ENCODE measurements around the gene COX4I2. TPM values are rescaled to one million over a fixed set of nuclear protein-coding genes. Genes with fewer than 3 reads are reported as not detected.

Gene COX4I2
- total and polyA plus RNA-seq, 2 donors (not counting 1 experiment from before 2014, with no cell fraction given), result not detected

DNA sequence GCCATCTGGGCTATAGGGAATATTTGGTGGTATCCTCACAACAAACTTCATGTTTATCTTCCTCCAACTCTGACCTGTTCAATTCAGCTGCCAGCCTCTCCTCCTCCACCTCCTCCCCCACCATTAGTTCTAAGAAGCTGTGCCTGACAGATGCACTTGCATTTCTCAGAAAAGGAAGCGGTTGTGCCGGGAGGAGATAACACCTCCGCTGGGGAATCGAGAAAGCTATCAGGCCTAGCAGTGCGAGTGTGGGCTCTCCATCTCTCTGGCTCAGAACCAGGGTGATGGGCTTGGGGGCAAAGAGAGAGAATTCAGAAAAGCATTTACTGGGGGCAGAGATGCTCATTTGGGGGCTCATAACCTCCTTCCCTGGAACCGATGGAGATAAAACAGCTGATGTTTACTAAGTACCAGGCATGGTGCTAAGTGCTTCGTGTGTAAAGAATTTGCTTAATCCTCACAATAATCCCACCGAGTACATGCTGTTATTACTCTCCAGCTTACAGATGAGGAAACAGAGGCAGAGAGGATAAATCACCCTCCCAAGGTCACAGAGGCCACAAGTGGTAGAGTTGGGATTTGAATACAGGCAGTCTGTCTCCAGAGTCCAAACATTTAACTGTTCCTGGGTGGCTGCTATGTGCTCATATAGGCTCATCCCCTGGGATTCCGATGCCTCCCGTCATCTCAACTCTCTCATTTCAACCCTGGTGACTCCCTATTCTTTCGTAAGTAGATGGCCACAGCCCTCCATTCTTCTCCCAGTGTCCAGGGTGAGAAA lies 38.3 kb downstream of the COX4I2 start:
- intact Hi-C loops (cut with micrococcal nuclease), result loop anchor here (1.0 kb wide), 2 partner anchors 9 to 47 kb away; no protein-coding TSS in a partner anchor
- H3K27me3 ChIP-seq (replicated peaks in 1 of 4; ENCODE audit: control extremely low read depth in 1 of 4, control insufficient read depth in 3 of 4, insufficient read depth in 4 of 4, low read length in 3 of 4), result no peaks in the 10 kb centered on the region
- H3K27ac ChIP-seq (ENCODE audit: low read length in 2 of 2), result peak overlapping the region; percentile 64 to 92
- H3K79me2 ChIP-seq (ENCODE audit: control insufficient read depth, insufficient read depth, low read length), result peaks cover 59% of the 10 kb centered on the region
- ChIA-PET CTCF (interaction anchor here (0.8 to 5.1 kb wide), 5 partner anchors 8 to 47 kb away, joined by 3 to 35 read pairs (median 6); partner anchors contain the start of gene BCL2L1), POLR2A (interaction anchor here (2.0 to 2.5 kb wide), 2 partner anchors 9 to 48 kb away, joined by 8 to 13 read pairs; no protein-coding TSS in a partner anchor)
- H3K27ac Mint-ChIP-seq, result peak overlapping the region; percentile 93
- H3K4me1 ChIP-seq (ENCODE audit: control insufficient read depth in 2 of 2, insufficient read depth in 2 of 2, low read length in 2 of 2), result peaks cover 26 to 34% of the 10 kb centered on the region in 2 donors
- peak overlapping the region; percentile 97 for H3K4me2 ChIP-seq (replicated peaks; ENCODE audit: low read depth, low read length, poor library complexity, severe bottlenecking)
- H3K27me3 Mint-ChIP-seq, result no peaks in the 10 kb centered on the region
- TF ChIP-seq, protein P1, sequence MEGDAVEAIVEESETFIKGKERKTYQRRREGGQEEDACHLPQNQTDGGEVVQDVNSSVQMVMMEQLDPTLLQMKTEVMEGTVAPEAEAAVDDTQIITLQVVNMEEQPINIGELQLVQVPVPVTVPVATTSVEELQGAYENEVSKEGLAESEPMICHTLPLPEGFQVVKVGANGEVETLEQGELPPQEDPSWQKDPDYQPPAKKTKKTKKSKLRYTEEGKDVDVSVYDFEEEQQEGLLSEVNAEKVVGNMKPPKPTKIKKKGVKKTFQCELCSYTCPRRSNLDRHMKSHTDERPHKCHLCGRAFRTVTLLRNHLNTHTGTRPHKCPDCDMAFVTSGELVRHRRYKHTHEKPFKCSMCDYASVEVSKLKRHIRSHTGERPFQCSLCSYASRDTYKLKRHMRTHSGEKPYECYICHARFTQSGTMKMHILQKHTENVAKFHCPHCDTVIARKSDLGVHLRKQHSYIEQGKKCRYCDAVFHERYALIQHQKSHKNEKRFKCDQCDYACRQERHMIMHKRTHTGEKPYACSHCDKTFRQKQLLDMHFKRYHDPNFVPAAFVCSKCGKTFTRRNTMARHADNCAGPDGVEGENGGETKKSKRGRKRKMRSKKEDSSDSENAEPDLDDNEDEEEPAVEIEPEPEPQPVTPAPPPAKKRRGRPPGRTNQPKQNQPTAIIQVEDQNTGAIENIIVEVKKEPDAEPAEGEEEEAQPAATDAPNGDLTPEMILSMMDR (IDR thresholded peaks at IDR 0.05), result no peak
- no peak for TF ChIP-seq EZH2 (IDR thresholded peaks at IDR 0.05; ENCODE audit: borderline replicate concordance, insufficient read depth, low read depth, low read length, poor library complexity, severe bottlenecking)
- H4K20me1 ChIP-seq (ENCODE audit: control insufficient read depth, insufficient read depth, low read length, poor library complexity, severe bottlenecking), result no peaks in the 10 kb centered on the region
- peak overlapping the region; percentile 70 for H2AFZ ChIP-seq (ENCODE audit: insufficient read depth, low read depth, low read length, poor library complexity, severe bottlenecking)
- H3K4me3 Mint-ChIP-seq, result peak overlapping the region; percentile 92
- H3K9me3 ChIP-seq (ENCODE audit: control extremely low read depth in 1 of 3, control insufficient read depth in 2 of 3, insufficient read depth in 1 of 3, low read length in 2 of 3), result no peaks in the 10 kb centered on the region
- H3K4me3 ChIP-seq (ENCODE audit: control extremely low read depth in 1 of 5, extremely low read depth in 1 of 5, insufficient read depth in 1 of 5, low read depth in 2 of 5, low read length in 4 of 5), result peak overlapping the region; percentile 52 to 90 (median 81)
- ATAC-seq (ENCODE audit: low read depth), result peak; percentile 34
- H3K36me3 ChIP-seq (replicated peaks in 1 of 2; ENCODE audit: control extremely low read depth in 1 of 2, control insufficient read depth in 1 of 2, extremely low read depth in 1 of 2, insufficient read depth in 2 of 2, low read length in 1 of 2), result peaks cover 0 to 25% of the 10 kb centered on the region in 2 experiments
- no peaks in the 10 kb centered on the region for H3K9me3 Mint-ChIP-seq (ENCODE audit: insufficient read depth)
- peak overlapping the region; percentile 87 for H3K9ac ChIP-seq (ENCODE audit: low read length)
- peaks cover 48% of the 10 kb centered on the region for H3K4me1 Mint-ChIP-seq
- DNase-seq, result peak; percentile 43
- WGBS (ENCODE audit: insufficient coverage), result 35% methylated on average over 8 of the region's 11 CpGs

DNA sequence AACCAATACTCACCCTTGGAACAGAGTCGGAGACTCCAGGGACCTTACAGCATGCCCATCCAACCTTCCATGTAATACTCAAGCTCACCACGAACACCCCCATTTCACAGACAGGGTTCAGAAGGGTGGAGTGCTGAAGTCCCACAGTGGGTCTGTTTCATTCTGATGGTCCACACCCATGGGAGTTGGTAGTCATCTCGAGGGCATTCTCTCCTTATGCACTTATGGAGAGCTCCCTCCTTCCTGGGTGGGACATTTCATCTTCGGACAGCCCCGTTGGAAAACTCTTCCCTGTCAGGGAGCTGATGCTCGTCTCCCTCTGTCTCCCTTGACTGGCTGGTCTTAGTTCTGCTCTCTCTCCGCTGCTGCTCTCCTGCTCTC lies 38.9 kb downstream of the COX4I2 start:
- H3K4me3 ChIP-seq (ENCODE audit: control extremely low read depth in 1 of 5, extremely low read depth in 1 of 5, insufficient read depth in 1 of 5, low read depth in 2 of 5, low read length in 4 of 5), result no peak overlapping the region
- intact Hi-C loops (cut with micrococcal nuclease), result no loop called here
- H3K9me3 Mint-ChIP-seq (ENCODE audit: insufficient read depth), result no peaks in the 10 kb centered on the region
- no peak for ATAC-seq (ENCODE audit: low read depth)
- peak overlapping the region; percentile 93 for H3K27ac Mint-ChIP-seq
- H3K4me1 ChIP-seq (ENCODE audit: control insufficient read depth in 2 of 2, insufficient read depth in 2 of 2, low read length in 2 of 2), result peaks cover 26 to 34% of the 10 kb centered on the region in 2 donors
- no peaks in the 10 kb centered on the region for H3K9me3 ChIP-seq (ENCODE audit: control extremely low read depth in 1 of 3, control insufficient read depth in 2 of 3, insufficient read depth in 1 of 3, low read length in 2 of 3)
- ChIA-PET CTCF (interaction anchor here (0.8 to 5.1 kb wide), 4 partner anchors 9 to 47 kb away, joined by 3 to 35 read pairs (median 14); partner anchors contain the start of gene BCL2L1), POLR2A (interaction anchor here (0.7 to 2.5 kb wide), 2 partner anchors 8 to 46 kb away, joined by 3 to 13 read pairs; no protein-coding TSS in a partner anchor)
- H3K79me2 ChIP-seq (ENCODE audit: control insufficient read depth, insufficient read depth, low read length), result peaks cover 59% of the 10 kb centered on the region
- no peak overlapping the region for H2AFZ ChIP-seq (ENCODE audit: insufficient read depth, low read depth, low read length, poor library complexity, severe bottlenecking)
- DNase-seq, result no peak
- peaks cover 0 to 30% of the 10 kb centered on the region in 2 experiments for H3K36me3 ChIP-seq (replicated peaks in 1 of 2; ENCODE audit: control extremely low read depth in 1 of 2, control insufficient read depth in 1 of 2, extremely low read depth in 1 of 2, insufficient read depth in 2 of 2, low read length in 1 of 2)
- peak overlapping the region; percentile 97 for H3K4me2 ChIP-seq (replicated peaks; ENCODE audit: low read depth, low read length, poor library complexity, severe bottlenecking)
- H3K4me3 Mint-ChIP-seq, result peak overlapping the region; percentile 92
- no peak for TF ChIP-seq EZH2 (IDR thresholded peaks at IDR 0.05; ENCODE audit: borderline replicate concordance, insufficient read depth, low read depth, low read length, poor library complexity, severe bottlenecking)
- TF ChIP-seq, protein P1 (IDR thresholded peaks at IDR 0.05), result no peak
- no peaks in the 10 kb centered on the region for H3K27me3 Mint-ChIP-seq
- peak overlapping the region; percentile 64 to 92 for H3K27ac ChIP-seq (ENCODE audit: low read length in 2 of 2)
- peak overlapping the region; percentile 87 for H3K9ac ChIP-seq (ENCODE audit: low read length)
- no peaks in the 10 kb centered on the region for H3K27me3 ChIP-seq (replicated peaks in 1 of 4; ENCODE audit: control extremely low read depth in 1 of 4, control insufficient read depth in 3 of 4, insufficient read depth in 4 of 4, low read length in 3 of 4)
- 72% methylated on average over 4 of the region's 7 CpGs for WGBS (ENCODE audit: insufficient coverage)
- no peaks in the 10 kb centered on the region for H4K20me1 ChIP-seq (ENCODE audit: control insufficient read depth, insufficient read depth, low read length, poor library complexity, severe bottlenecking)
- H3K4me1 Mint-ChIP-seq, result peaks cover 49% of the 10 kb centered on the region
